ENCODE data around the gene GPD2.
"Not testable (repeated sequence)": the region's sequence is repeated elsewhere in the genome, so short reads cannot be mapped to it uniquely, and the experiment has no call there.

Gene GPD2

DNA sequence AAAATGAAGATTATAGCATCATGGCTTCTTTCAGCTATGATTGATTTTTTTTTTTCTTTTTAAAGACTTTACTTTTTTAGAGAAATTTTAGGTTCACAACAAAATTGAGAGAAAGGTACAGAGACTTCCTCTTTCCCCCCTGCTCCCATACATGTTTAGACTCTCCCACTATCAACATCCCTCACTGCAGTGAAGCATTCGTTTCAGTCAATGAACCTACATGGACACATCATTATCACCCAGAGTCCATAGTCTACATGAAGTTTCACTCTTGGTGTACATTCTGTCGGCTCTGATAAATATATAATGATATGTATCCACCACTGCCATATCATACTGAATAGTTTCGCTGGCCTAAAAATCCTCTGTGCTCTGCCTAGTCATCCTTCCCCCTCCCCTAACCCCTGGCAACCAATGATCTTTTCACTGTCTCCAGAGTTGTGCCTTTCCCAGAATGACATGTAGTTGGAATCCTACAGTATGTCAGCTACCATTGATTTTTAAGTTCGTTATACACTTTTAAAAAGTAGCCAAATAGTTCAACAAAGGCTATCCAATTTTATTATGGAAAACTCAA lies 86.8 kb downstream of the GPD2 start:
- ChIA-PET CTCF (interaction anchor here (0.6 kb wide), 1 partner anchor 10 kb away, joined by 4 read pairs; no protein-coding TSS in a partner anchor), POLR2A (ENCODE audit: low non-redundant PET) (no interaction called here)
- H3K27ac ChIP-seq, result no peak overlapping the region
- TF ChIP-seq, protein P1, sequence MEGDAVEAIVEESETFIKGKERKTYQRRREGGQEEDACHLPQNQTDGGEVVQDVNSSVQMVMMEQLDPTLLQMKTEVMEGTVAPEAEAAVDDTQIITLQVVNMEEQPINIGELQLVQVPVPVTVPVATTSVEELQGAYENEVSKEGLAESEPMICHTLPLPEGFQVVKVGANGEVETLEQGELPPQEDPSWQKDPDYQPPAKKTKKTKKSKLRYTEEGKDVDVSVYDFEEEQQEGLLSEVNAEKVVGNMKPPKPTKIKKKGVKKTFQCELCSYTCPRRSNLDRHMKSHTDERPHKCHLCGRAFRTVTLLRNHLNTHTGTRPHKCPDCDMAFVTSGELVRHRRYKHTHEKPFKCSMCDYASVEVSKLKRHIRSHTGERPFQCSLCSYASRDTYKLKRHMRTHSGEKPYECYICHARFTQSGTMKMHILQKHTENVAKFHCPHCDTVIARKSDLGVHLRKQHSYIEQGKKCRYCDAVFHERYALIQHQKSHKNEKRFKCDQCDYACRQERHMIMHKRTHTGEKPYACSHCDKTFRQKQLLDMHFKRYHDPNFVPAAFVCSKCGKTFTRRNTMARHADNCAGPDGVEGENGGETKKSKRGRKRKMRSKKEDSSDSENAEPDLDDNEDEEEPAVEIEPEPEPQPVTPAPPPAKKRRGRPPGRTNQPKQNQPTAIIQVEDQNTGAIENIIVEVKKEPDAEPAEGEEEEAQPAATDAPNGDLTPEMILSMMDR (conservative IDR thresholded peaks at IDR 0.05; ENCODE audit: low read depth), result no peak
- DNase-seq (ENCODE audit: low spot score), result no peak

DNA sequence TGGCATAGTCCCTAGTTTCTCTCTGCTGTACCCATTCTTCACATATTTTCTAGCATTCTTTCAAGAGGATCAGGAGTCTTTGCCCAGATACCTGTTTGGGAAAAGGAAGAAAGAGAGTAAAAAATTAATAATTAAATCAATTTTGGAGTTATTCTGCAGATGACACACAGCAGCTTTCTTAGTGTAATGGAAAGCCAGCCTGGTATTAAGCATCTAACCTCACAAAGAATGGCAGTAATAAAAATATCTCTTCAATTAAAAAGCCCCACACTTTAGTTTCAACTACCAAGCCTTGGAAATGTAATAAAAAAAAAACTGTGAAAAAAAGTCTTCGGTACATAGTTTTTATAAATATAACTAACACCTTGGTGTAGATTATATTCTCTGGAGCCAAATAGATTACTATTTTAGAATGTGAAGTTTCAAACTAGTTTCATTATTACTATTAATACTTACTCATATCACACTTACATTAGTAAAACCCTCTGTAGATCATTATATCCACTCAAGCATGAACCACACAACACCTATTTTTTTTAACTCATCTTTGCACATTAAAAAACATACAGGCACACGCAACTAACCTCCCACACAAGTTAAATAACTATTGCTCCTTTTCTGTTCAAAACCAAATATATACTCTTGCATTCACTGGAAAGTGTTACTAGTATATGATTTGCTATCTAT lies 90.9 kb downstream of the GPD2 start:
- TF ChIP-seq, protein P1 (conservative IDR thresholded peaks at IDR 0.05; ENCODE audit: low read depth), result no peak
- CTCF ChIA-PET, result no interaction called here
- no peak for DNase-seq (ENCODE audit: low spot score)
- H3K27ac ChIP-seq, result no peak overlapping the region
- POLR2A ChIA-PET (ENCODE audit: low non-redundant PET), result no interaction called here

DNA sequence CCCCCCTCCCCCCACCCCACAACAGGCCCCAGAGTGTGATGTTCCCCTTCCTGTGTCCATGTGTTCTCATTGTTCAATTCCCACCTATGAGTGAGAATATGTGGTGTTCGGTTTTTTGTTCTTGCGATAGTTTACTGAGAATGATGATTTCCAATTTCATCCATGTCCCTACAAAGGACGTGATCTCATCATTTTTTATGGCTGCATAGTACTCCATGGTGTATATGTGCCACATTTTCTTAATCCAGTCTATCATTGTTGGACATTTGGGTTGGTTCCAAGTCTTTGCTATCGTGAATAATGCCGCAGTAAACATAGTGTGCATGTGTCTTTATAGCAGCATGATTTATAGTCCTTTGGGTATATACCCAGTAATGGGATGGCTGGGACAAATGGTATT lies 92.4 kb downstream of the GPD2 start:
- POLR2A ChIA-PET (ENCODE audit: low non-redundant PET); DNase-seq (ENCODE audit: low spot score); H3K27ac ChIP-seq; CTCF ChIA-PET: not testable (repeated sequence)

DNA sequence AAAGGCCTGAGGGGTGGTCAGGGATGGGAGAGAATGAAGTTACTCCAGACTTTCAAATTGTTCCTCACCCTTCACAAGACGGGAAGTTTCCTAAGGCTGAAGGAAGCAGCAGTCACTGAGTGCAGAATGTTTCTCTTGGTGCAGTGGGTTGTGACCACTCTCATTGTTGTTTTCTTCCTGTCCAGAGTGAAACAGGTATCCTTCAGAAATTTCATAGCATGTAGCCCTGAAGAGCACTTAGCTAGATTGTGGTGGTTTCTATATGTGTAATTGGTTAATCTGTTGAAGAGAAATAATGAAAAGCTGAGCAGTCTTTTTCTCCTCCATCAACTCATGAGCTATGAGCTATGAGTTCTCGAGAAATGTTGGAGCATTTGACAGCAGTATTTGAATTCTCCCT lies 96.8 kb downstream of the GPD2 start:
- CTCF ChIA-PET, result interaction anchor here (0.5 to 1.0 kb wide), 2 partner anchors 10 to 21 kb away, joined by 3 to 4 read pairs; no protein-coding TSS in a partner anchor
- DNase-seq (ENCODE audit: low spot score), result no peak
- TF ChIP-seq, protein P1 (conservative IDR thresholded peaks at IDR 0.05; ENCODE audit: low read depth), result no peak
- no peak overlapping the region for H3K27ac ChIP-seq
- POLR2A ChIA-PET (ENCODE audit: low non-redundant PET), result no interaction called here

DNA sequence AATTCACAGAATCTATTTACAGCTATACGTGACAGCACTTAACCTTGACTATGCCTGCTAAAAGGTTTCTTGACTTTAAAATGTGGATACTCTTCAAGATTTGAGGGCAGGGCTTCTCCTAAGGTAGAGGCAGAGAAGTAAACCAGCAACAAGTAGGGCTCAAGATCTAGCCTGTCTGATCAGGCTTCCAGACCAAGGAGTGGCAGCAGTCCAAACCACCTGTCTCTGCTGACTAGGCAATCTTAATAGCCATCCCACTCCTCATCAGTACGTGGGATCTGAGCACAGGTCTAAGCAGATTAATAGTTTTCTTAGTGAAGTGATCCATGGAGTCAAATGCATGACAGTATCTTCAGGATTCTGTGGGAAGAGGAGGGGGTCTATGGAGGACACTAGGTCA lies 100.4 kb downstream of the GPD2 start:
- TF ChIP-seq, protein P1 (conservative IDR thresholded peaks at IDR 0.05; ENCODE audit: low read depth), result no peak
- ChIA-PET POLR2A (ENCODE audit: low non-redundant PET) (no interaction called here), CTCF (no interaction called here)
- no peak for DNase-seq (ENCODE audit: low spot score)
- no peak overlapping the region for H3K27ac ChIP-seq

DNA sequence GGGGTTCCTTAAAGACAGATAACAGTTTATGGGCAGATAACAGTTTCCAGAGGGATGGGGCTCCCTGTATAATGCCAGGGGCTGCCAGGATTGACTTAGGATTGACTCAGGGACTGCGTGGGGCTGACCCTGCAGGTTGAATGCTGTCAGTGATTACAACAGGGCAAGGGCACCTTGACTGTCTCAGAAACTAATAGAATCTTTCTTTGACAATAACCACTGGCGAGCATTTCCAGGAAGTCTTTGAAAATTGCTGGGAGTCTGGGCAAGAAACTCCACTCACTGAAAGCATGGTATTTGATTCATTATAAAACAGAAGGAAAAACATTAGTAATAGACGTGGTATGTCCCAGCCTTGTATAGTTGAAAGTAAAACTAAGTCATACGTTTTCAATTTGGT lies 101.0 kb downstream of the GPD2 start:
- DNase-seq (ENCODE audit: low spot score), result peak; percentile 8
- ChIA-PET CTCF (no interaction called here), POLR2A (ENCODE audit: low non-redundant PET) (no interaction called here)
- TF ChIP-seq, protein P1 (conservative IDR thresholded peaks at IDR 0.05; ENCODE audit: low read depth), result no peak
- H3K27ac ChIP-seq, result no peak overlapping the region

DNA sequence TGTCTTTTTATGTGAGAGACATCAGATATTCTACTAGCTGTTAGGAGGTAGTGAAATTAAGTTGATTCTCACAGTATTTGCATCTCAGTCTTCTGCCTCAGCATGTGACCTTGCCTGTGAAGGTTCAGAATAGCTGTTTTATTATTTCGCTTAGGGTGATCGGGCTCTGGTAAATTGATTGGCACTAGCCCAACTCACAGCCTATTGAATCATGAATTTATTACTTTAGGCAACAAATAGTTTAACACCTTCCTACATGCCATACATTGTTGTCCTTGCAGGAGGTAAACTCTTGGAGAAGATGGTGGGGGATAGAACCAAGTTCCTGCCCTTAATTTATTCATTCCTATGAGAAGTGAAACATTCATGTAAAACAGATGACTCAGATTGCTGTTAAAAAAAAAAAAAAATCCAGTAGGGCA lies 101.9 kb downstream of the GPD2 start:
- TF ChIP-seq, protein P1 (conservative IDR thresholded peaks at IDR 0.05; ENCODE audit: low read depth), result no peak
- CTCF ChIA-PET, result interaction anchor here (0.6 kb wide), 1 partner anchor 1894 kb away, joined by 4 read pairs; no protein-coding TSS in a partner anchor
- no peak for DNase-seq (ENCODE audit: low spot score)

More for the DNA sequence above, 101.9 kb downstream of the GPD2 start:
- POLR2A ChIA-PET (ENCODE audit: low non-redundant PET), result no interaction called here
- no peak overlapping the region for H3K27ac ChIP-seq
